Activated naive CD8-positive, alpha-beta T cell treated with anti-CD3 and anti-CD28 coated beads, Interleukin-2, amount 10 ng/mL, durations not matched to agents 7 days and 5 days (primary cell): ENCODE results near the gene PDE4C. TPM values are rescaled to one million over a fixed set of nuclear protein-coding genes. Genes with fewer than 3 reads are reported as not detected.

Experiments used
- total RNA-seq, 2 experiments: library from RNA; stranded (reverse); gene quantifications; one replicate each; pipeline ENCODE4 v1.2.3, GENCODE V29; 2021

The PDE4C gene
- total RNA-seq, 2 experiments from 2014 or later, result 0.65 TPM; not detected in 1

Other genes with a start within 250 kb of the PDE4C start
- 10 to 100 TPM; 66.5 to 71.2 TPM for gene ARRDC2, start 218.3 kb downstream of the PDE4C start, total RNA-seq
- 10 to 100 TPM; 52.5 to 56.4 TPM for gene IL12RB1, start 139.5 kb downstream of the PDE4C start, total RNA-seq
- gene MAST3, start 128.7 kb downstream of the PDE4C start, total RNA-seq, result 10 to 100 TPM; 36.7 to 38.3 TPM
- 10 to 100 TPM; 11.4 to 12.9 TPM for gene PIK3R2, start 73.3 kb downstream of the PDE4C start, total RNA-seq
- 10 to 100 TPM; 78.8 to 80.8 TPM for gene IFI30, start 52.6 kb downstream of the PDE4C start, total RNA-seq
- 1 to 10 TPM; 5.8 to 6.5 TPM for gene MPV17L2, start 33.2 kb downstream of the PDE4C start, total RNA-seq
- 1 to 10 TPM; 3.0 to 6.1 TPM for gene RAB3A, start 22.4 kb downstream of the PDE4C start, total RNA-seq
- gene IQCN, start 48.0 kb upstream of the PDE4C start, total RNA-seq, result 1 to 10 TPM; 5.0 to 5.2 TPM
- 100 to 1,000 TPM; 366 to 394 TPM for gene JUND, start 55.2 kb upstream of the PDE4C start, total RNA-seq
- gene LSM4, start 96.6 kb upstream of the PDE4C start, total RNA-seq, result 100 to 1,000 TPM; 151 to 157 TPM
- gene PGPEP1, start 114.2 kb upstream of the PDE4C start, total RNA-seq, result 10 to 100 TPM; 41.3 to 45.7 TPM
- gene GDF15, start 159.7 kb upstream of the PDE4C start, total RNA-seq, result under 1 TPM; 0.34 to 0.75 TPM
- 1 to 10 TPM; 1.2 to 1.6 TPM for gene LRRC25, start 171.2 kb upstream of the PDE4C start, total RNA-seq
- 100 to 1,000 TPM; 152 to 158 TPM for gene SSBP4, start 193.0 kb upstream of the PDE4C start, total RNA-seq
- 10 to 100 TPM; 39.6 to 43.4 TPM for gene ISYNA1, start 211.7 kb upstream of the PDE4C start, total RNA-seq